GM18505 (cell line): ENCODE measurements around the gene C16orf92.
"Not testable (repeated sequence)": the region's sequence is repeated elsewhere in the genome, so short reads cannot be mapped to it uniquely, and the experiment has no call there.

Source experiments
- ATAC-seq: cut with Tn5 transposase; IDR thresholded peaks from one replicate; pipeline ENCODE4 v1.9.1; 2021; ENCODE audit not compliant: unreplicated experiment
- POLR2A ChIP-seq: IDR thresholded peaks from 4 replicates; pipeline ENCODE4 v1.6.1; 2011; ENCODE audit warnings: borderline replicate concordance; ENCODE audit not compliant: insufficient read depth, insufficient read length; ENCODE audit errors: extremely low read depth

The C16orf92 gene

GRCh38 chr16:30017277-30017656 lies 5.7 kb upstream of the C16orf92 start:
- no peak for TF ChIP-seq POLR2A
- ATAC-seq = no peak

GRCh38 chr16:30017937-30018336 lies 5.1 kb upstream of the C16orf92 start:
- not testable (repeated sequence) for ATAC-seq

- no peak for ATAC-seq
- no peak for TF ChIP-seq POLR2A
These were observed 4.3 kb upstream of the C16orf92 start for GRCh38 chr16:30018731-30019158.

- no peak for ATAC-seq
- no peak for TF ChIP-seq POLR2A
These were observed 588 bp downstream of the C16orf92 start for GRCh38 chr16:30023586-30023985.

DNA sequence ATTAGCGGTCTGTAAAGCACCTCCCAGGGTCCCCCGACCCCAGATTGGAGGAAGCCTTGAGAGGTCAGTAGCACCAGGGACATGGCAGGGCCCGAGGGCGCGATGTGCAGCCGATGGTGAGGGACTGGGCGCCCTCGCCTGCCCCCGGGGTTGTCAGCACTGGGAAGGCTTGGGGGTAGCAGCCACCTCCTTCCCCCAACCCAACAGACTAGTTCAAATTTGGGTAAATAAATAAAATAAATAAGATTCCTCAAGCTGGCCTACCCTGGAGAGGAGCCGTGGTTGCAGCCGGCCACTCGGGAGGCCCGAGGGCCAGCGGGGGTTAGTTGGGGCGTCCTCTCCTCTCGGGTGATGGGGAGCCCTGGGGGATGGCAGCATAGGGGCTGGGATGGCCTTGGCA lies 1.5 kb downstream of the C16orf92 start:
- ATAC-seq = no peak
- no peak for TF ChIP-seq POLR2A

- TF ChIP-seq POLR2A = no peak
- no peak for ATAC-seq
These were observed 2.2 kb downstream of the C16orf92 start for GRCh38 chr16:30025156-30025555.

GRCh38 chr16:30025574-30025973 lies 2.6 kb downstream of the C16orf92 start:
- ATAC-seq = no peak
- TF ChIP-seq POLR2A = no peak

DNA sequence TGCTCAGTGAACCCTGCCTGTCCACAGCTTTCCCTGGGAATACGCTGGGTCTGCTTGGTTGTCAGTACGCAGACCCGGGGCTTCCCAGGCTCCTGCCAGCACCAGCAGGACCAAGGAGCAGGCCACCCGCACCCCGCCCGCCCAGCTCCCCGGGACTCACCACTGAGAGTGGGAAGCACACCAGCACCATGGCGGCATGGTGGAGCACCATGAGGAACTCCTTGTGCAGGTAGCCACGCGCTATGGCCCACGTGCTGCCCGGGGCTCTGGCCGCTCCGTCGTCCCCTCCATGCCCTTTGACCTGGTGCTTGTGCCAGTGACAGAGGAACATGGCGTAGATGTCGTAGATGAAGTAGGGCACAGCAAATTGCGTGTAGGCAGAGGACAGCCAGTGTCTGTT lies 3.5 kb downstream of the C16orf92 start:
- TF ChIP-seq POLR2A = no peak
- no peak for ATAC-seq

- ATAC-seq = no peak
- TF ChIP-seq POLR2A = no peak
These were observed 4.8 kb downstream of the C16orf92 start for GRCh38 chr16:30027588-30028437.

DNA sequence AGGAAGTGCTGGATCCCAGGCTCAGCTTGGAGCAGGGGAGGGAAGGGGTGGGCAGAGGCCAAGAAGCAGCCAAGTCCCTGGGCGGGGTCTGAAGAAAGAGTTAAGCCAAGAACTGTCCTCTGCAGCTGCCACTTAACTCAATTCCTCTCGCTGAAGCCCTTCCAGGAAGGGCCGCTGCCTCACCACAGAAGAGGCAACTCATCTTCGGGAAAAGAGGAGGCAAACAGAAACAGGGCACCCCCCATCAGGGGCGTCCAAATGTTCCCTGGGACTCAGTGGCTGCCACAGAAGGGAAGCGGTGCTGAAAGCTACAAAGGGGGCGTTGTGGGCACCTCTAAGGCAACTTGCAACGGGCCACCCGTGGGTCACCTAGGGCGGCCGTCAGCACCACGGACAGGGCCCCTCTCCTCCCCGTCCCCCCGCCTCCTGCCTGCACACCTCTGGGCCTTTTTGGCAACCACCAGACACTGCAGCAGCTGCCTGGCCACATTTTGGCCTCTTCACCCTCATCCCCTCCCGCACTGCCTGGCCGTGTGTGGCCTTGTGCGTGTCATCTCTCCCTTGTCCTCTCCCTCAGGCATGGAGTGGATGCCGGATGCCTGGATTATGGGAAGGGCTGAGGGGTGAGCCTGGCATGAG lies 5.6 kb downstream of the C16orf92 start:
- no peak for ATAC-seq
- no peak for TF ChIP-seq POLR2A

DNA sequence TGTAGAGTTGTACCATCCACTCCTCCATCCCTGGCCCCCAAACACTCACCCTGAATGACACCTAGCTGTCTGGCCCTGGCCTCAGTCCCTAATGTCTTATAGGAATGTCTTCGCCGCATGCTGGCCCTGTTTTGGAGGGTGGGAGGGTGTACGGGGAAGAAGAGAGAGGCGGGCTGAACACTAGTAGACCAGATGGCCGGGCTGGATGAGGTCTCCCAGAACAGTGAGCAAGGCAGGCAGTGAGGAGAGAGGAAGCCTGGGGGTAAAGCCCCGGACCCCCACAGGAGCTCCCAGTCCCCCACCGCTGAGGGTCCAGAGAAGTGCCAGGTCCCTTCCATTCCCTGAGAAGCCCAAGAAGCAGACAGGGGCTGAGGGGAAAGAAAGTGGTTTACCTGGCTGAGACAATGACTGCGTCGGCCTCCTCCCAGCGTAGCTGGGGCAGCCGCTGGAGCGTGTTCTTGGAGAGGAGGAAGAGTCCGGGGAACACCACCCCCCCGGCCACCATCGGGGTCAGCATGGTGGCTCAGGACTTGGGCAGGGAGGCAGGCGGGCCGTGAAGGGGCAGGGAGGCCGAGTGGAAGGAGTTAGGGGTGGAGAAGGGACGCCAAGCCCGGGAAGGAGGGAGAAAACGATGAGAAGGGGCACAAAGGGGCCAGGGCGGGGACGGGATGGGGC lies 7.2 kb downstream of the C16orf92 start:
- no peak for TF ChIP-seq POLR2A

GRCh38 chr16:30030841-30031413 lies 7.9 kb downstream of the C16orf92 start, which contains the start of gene TLCD3B:
Gene TLCD3B (minus strand): TSS chr16:30031271. CDS start chr16:30030527, 744 bp downstream.
- TF ChIP-seq POLR2A = no peak
- no peak for ATAC-seq

More for the DNA sequence above, 7.2 kb downstream of the C16orf92 start:
- ATAC-seq = no peak

DNA sequence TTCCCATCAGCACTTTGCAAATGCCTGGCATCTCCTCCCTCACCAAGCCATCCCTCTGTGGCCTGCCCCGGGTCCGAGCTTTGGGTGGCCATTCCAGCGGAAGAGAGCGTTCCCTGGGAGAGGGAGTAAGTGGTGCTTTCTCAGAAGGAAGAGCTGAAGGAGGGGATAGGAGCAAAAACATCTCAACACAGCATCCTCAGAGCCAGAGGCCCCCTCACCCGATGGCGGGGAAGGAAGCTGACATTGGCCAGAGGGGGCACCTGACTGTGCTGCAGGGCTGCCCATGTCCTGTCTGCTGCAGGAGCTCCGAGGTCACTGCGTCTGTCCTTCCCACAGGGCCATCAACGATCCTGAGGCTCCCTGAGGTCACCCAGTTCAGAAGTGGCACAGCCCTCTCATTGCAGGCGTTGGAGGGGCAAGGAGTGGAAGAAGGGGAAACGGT lies 8.5 kb downstream of the C16orf92 start:
- ATAC-seq = no peak
- TF ChIP-seq POLR2A = no peak
